SK-N-DZ (cell line): ENCODE results near the gene CENPP.

Experiments used
- DNase-seq: peaks from one replicate; pipeline ENCODE4 v3.0.0-alpha.2; 2015; ENCODE audit warnings: low spot score

CENPP gene

DNA sequence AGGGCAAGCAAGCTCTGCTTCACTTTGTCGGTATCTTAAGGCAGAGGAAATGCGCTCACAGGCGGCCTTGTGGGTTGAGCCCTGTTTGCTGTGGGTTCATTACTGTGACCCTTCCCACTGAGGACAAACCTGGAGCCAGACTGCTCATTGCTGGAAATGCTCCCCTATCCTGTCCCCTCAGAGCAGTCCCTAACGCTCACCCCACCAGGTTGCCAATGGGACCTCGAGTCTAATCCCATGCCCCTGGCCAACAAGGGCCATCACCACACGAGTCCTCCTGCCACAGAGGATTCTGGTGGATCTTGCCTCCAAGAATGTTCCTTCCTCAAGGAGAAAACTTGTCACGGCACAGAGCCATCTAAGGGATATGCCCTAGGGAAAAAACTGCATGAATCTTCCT, 329.6 kb downstream of the CENPP start:
- DNase-seq, result no peak

DNA sequence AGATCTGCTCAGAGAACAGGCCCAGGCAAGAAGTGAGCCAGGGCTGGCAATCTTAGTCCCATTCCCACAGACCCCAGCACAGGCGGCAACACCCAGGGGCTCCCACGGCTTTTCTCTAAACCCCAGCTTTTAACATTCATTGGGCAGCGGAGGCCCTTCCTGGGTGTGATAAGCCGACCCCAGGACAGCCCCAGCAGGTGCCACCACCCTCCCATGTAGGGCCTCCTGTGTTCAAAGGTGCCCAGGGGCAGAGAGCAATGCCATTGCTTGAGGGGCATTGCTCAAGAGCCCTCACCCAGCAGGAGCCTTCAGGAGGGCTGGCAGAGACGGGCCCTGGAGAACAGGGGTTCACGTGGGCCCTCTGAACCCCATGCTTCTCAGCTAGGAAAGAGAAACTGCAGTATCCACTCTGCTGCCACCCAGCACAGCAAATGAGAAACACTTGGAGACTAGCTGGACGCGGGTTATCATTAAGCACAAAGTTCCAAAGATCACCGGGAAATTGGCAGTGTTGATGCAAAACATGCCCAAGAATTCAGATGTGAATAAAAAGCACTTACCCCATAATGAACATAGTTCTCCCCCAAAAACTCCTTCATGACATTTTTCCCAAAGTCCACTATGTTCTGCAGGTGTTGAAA, 330.3 kb downstream of the CENPP start:
- no peak for DNase-seq

DNA sequence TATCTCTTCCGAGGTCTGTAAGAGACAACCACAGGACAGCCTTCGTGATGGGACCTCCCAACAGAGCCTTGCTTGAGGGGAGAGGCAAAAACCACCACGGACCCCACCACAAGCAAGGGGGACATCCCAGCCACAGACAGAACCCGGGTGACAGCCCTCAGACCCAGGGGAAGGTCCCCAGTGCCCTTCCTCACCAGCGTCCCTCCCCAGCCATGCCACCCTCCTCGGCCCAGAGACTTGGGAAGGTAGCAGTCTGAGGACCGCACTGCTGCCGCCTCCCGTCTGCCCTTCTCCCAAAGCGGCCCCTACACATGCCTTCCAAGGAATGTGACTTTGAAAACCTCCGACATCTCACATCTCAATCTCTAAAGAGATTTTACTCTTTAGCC, 330.8 kb downstream of the CENPP start:
- no peak for DNase-seq

DNA sequence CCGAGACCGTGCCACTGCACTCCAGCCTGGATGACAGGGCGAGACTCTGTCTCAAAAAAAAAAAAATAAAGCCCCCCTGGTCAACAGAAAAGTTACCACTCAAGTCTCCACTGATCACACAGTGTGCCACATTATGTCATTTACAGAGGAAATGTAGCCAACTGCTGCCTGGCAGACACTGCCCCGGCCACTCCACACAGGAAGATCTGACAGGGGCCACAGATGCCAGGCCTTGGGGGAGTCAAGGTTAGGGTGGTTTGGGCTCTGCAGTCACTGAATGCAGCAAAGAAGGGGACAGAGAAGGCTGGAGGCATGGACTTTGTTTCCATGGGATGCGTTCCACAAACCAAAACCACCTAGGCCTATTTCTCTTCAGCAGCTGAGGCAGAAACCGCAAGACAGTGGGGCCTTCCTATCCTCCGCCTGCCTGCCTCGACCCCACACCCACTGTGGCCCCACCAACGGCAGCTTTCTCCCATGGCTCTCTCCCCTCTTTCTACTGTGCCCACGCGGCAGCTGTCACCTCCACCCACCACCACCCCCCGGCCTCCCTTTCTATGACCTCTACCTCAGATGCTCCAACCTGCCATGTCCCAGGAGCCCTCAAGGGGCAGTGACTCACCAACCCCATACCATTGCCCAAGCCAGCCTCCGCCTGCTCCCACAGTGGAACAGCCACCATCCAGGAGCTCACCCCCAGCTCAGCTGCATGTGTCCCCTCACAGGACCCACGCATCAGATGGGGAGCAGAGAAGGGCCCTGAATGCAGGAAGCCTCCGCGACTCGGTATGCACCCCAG, 331.7 kb downstream of the CENPP start:
- no peak for DNase-seq

DNA sequence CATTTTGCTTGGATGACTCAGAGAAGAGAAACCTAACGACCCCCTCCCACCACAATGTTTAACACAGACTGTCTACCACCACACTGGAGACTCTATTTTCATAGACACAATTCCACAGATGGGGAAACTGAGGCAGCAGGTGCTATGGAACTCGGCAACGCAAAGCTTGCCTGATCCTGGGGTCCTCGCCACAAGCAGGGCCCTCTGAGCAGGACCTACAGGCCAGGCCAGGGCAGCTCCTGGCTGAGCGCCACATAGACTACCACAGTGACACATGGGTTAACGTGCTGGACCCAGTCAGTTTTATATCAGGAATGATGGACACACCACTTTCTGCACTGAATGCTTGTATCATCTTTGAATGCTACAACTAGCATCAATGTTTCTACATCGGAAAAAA, 332.4 kb downstream of the CENPP start:
- DNase-seq, result no peak

DNA sequence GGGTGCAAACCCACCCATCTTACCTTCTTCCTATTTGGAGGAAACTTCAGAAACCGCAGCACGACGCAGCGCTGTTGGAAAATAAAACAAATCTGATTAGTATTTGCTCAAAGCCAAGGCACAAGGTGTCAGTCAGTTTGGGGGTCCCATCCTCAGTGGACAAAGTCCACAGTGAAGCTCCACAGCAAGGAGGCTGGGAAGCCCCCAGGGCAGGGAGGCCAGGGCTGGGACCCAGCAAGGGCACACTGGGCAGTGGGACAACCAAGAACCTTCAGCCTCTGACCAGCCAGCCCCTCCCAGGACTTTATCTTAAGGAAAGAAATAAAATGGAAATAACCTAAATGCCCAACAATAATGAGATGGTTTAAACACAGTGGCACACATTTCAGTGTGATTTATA, 332.9 kb downstream of the CENPP start:
- no peak for DNase-seq

DNA sequence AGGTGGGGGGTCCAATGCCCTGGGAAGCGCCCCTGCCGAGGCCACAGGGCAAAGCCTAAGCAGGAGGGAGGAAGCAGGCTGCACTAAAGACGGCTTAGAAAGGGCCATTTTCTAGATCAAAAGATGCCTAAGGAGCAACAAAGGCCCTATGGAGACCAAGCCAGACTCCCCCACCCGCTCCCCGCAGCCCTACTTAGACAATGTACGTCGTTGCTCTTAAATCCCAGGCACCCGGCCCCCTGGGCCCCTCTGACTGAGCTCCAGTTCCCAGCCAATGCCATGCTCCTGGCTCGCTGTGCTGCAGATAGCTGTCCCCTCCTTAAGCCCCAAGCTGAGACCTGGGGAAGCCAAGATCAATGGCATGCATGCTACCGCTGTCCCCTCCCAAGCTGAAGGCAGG, 333.8 kb downstream of the CENPP start:
- no peak for DNase-seq

DNA sequence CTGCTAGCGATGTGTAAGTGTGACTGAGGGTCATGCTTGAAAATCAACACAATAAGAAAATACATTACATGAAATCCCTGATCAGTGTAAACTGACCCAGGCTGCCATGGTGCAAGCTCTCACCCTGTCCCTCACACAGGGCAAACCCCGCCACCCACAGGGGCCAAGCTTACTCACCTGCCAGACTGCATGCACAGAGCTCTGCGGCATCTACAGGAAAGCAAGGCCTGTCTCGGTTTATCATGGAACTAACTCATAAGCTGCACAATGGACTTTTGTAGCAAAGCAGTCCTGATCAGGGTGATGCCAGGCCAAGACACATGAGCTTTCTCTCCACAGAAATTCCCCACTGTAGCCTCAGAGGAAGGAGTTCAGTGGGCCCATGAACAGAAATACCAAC, 334.5 kb downstream of the CENPP start:
- no peak for DNase-seq

DNA sequence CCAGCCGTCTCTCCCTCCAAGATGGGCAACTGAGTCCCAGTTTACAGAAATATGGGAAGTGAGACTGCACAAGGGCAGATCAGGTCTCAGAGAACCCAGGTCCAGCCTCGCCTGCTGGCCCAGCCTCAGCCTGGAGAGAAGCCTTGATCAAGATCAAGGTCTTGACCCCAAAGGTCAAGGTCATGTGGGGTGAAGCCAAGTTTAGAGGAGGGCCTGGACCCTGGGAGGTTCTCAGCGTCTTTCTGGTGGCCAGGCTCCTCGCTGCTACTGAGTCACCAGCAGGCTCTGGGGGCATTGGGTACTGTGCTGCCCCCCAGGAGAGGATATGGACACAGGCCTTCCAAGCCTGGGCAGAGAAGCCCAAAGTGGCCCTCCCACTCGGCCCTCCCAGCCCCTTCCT, 335.4 kb downstream of the CENPP start:
- no peak for DNase-seq

DNA sequence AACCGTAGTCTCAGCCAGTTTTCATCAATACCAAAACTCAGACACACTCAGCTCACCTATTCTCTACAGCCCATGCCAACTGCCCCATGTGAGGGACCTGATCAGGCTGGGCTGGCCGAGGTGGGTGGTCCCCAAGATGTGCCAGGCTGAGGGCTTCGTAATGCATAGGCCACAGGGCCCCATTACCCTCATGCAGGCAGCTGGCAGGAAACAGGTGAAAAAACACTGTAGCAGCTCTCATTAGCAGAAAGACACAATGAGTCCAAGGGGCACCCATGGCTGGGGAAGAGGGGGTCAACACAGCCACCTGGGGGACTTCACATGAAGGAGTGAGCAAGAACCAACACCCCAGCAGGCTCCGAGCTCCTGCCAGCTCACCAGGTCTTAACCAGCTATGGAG, 336.0 kb downstream of the CENPP start:
- DNase-seq, result no peak

DNA sequence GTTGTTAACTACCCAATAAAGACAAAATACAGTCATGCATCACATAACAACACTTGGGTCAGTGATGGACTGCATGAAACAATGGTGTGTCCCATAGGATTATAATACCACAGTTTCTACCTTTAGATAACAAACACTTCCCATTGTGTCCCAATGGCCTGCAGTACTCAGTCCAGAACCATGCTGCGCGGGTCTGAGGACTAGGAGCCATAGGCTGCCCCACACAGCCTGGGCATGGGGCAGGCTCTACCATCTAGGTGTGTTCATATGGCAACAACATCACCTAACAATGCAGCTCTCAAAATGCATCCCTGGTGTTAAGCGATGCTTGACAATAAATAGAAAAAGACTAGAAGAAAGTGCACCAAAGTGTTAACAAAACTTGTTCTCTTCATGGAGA, 337.4 kb downstream of the CENPP start:
- DNase-seq, result no peak

DNA sequence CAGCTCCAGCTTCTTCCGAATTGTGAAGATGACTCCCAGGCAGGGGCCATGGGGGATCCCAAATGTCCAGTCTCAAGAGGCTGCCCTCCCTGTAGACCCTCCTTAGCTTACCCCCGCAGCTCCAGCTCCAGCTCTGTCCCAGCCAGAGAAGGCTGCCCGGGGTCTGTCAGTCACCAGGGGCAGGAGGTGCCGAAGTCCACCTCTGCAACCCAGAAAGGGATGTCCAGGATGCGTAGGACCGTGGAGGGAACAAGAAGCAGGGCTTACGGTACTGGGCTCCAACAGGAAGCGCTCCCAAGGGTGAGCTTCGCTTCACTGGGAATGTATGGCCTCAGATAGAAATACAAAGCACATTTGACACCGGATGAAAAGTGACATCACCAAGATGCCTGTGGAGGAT, 338.2 kb downstream of the CENPP start:
- DNase-seq, result no peak

DNA sequence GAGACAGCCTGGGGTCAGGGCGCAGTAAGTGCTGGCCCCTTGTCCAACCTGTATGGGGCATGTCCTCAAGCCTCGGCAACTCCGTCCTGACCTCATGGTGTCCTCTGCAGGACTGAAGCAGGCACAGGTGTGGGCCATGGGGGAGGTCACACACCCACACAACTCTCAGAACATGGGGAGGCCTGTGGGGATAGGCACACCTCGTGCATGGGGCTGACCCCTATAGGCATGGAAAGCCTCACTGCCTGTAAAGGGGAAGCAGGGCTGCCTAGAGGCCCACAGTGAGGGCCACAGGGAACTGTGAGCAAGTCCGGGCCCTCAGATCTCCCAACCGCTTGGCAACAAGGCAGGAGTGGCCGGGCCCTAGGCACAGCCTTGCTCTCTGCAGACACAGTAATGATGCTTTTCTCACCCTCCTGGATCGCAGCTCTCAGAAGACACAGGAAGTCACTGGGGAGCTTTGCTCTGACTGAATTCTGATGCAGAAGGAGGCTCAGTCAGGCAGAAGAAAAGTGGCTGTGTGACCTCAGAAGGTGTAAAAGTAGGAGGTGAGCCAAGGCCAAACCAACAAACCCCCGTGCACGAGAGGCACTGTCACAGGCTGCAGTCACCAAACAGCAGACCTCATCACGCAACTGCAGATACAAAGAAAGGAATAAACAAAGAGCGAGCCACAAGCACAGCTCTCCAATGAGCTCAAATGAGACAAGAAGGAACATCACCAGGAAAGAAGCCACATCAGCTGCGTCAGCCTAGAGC, 338.8 kb downstream of the CENPP start:
- DNase-seq, result no peak

DNA sequence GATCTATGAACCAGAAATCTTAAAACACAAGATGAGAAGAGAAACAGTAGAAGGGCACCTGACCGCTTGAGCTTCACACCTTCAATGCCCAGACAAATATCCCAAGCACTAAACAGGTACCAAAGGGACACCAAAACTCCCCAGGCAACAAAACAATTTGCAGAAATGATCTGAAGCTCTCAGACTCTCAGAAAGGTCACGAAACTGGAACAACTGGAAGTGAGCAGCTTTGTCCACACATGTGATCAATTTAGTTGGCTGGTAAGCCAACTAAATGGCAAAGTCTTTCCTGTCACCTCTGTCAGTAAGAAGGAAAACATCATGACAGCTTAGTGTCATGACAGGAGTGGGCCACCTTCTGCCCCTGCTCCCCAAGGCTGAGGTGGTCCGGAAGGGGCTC, 340.1 kb downstream of the CENPP start:
- no peak for DNase-seq

DNA sequence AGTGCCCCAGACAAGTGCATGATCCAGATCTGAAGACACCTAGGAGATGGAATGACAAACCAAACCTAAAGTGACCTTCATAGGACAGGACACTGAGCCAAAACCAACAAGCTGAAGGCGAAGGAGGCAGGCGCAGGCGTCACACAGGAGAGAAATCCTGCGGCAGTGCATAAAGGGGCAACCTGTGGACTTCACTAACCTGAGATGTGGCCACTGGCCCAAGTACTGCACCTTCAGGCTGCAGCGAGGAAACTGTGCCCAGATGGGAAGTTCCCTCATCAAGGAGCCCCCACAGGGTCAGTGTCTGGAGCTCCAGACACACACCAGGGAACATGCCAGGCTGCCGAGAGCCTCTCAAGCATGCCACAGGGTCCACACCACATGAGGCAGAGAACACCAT, 340.5 kb downstream of the CENPP start:
- DNase-seq, result no peak

DNA sequence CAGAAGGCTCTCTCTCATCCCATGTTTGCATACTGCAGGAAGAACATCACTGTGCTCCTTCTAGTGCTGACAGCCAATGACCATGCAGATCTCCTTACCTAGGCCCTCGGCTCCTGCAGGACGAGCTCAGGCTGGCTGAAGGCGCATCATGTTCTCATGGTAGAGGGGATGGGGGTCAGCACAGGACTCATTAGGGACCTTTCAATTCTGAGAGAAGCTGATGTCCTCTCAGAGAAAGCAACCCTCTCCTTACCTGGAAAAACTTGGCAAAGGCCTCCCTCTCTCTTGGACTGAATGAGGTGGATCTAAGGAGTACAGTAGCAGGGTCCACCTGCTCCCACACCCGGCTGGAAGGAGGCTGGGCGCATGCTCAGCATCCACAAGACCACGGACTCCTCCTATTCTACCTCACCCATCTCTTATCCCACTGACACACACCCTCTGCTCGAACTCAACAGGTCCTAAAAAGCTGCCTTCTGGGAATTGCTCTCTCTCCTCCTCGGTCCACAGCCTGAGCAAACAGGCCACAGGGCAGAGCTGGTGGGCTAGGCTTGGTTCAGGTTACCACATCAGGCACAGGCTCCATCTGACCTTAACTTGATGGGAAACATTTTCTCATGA, 341.3 kb downstream of the CENPP start:
- DNase-seq, result no peak

DNA sequence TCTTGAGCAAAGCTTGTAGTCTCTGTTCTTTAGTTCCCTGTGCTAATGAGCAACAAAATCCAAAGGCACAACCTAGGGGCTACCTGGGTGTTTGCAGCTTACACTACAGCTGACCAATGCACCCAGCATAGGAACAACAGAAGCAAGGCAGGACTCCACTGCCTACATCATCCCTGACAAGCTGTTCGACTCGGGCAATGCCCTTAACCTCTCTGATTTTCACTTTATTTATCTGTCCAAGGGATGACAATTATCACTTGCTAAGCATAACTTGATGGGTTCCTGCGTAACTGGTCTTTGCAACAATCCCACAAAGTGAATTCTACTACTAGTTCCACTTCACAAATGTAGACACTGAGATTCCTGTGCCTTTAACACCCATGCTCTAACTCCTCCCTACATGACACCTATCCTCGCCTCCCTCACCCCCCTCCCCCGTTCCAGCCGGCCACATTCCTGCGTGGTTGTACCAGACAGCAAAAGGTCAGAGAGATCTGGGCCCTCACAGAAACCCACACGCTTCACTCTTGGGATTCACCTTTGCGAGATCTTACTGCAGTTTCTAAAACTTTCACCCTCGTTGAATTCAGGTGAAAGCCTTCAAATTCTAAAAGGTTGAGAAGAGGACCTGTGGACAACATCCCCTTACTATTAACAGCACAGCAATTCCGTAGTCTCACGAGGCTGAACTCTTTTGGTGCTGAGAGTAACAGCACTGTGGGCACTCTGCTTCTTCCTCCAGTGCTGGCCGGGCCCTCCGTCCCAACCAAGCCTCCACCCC, 343.2 kb downstream of the CENPP start:
- no peak for DNase-seq

DNA sequence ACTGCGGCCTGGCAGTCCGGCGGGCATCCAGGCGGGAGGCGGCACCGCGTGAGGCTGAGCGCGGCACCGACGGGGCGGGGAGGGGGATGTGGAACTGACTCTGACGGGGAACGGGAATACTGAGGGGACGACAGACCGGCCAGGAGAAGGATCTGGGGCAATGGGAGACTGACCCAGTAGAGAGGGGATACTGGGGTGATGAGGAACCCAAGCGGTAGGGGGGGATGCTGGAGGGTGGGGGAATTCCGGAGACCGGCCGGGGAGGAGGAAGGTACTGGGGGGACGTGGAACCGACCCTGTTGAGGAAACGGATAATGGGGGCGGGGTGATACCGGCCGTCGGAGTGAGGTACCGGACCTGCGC, 343.8 kb downstream of the CENPP start:
- no peak for DNase-seq
